HepG2 (cell line): ENCODE results near the gene MYOZ1. TPM values are rescaled to one million over a fixed set of nuclear protein-coding genes. Genes with fewer than 3 reads are reported as not detected.

ENCODE experiments used
- polyA plus RNA-seq, 8 experiments: library from polyadenylated mRNA; depleted of rRNA in 3 of 8; stranded (reverse) in 7 of 8; unstranded in 1 of 8; fragments of >200 nt; fragmentation: Illumina TruSeq in 4 of 8; extraction: Trizol in 4 of 8; gene quantifications; 2 replicates each; pipeline versions ENCODE4 v1.2.1 to v1.2.3, GENCODE V29; 2011 to 2016; ENCODE audit warnings: low read depth in 4 of 8, missing spikeins in 1 of 8, mixed read lengths in 1 of 8; ENCODE audit not compliant: insufficient read depth in 1 of 8
- total RNA-seq, 5 experiments: library from RNA; depleted of rRNA; stranded (reverse); fragments of >200 nt; fragmentation: Illumina TruSeq; extraction: Trizol; gene quantifications; 2 replicates each; pipeline ENCODE4 v1.2.3, GENCODE V29; 2016; ENCODE audit warnings: low read depth in 1 of 5

Gene MYOZ1
- total and polyA plus RNA-seq, 2 of the 13 experiments (the other 11 are each of a cell fraction or from before 2014, with no cell fraction given): not detected

Other genes with a start within 250 kb of the MYOZ1 start
- 89.0 and 139 TPM in 2 replicates for gene ANXA7, start 227.4 kb downstream of the MYOZ1 start, total RNA-seq (2016; rRNA removed; fragmentation: Illumina TruSeq; extraction: Trizol)
- gene ANXA7, start 227.4 kb downstream of the MYOZ1 start, polyA plus RNA-seq (2011; rRNA removed): 54.8 and 59.4 TPM in 2 replicates
- gene MSS51, start 207.9 kb downstream of the MYOZ1 start, total RNA-seq (2016; rRNA removed; fragmentation: Illumina TruSeq; extraction: Trizol): 0.18 and 0.91 TPM in 2 replicates
- gene MSS51, start 207.9 kb downstream of the MYOZ1 start, polyA plus RNA-seq (2011; rRNA removed): 2.3 and 2.4 TPM in 2 replicates
- 8.7 and 18.5 TPM in 2 replicates for gene PPP3CB, start 145.4 kb downstream of the MYOZ1 start, total RNA-seq (2016; rRNA removed; fragmentation: Illumina TruSeq; extraction: Trizol)
- gene PPP3CB, start 145.4 kb downstream of the MYOZ1 start, polyA plus RNA-seq (2011; rRNA removed): 9.5 and 11.4 TPM in 2 replicates
- gene USP54, start 50.1 kb downstream of the MYOZ1 start, total RNA-seq (2016; rRNA removed; fragmentation: Illumina TruSeq; extraction: Trizol): 18.1 and 20.2 TPM in 2 replicates
- 16.1 and 25.0 TPM in 2 replicates for gene USP54, start 50.1 kb downstream of the MYOZ1 start, polyA plus RNA-seq (2011; rRNA removed)
- gene SYNPO2L, start 14.6 kb upstream of the MYOZ1 start, total RNA-seq (2016; rRNA removed; fragmentation: Illumina TruSeq; extraction: Trizol): not detected in 2 replicates
- gene SYNPO2L, start 14.6 kb upstream of the MYOZ1 start, polyA plus RNA-seq (2011; rRNA removed): not detected in 2 replicates
- gene AGAP5, start 56.6 kb upstream of the MYOZ1 start, total RNA-seq (2016; rRNA removed; fragmentation: Illumina TruSeq; extraction: Trizol): 2.4 and 5.3 TPM in 2 replicates
- gene AGAP5, start 56.6 kb upstream of the MYOZ1 start, polyA plus RNA-seq (2011; rRNA removed): 7.9 and 8.7 TPM in 2 replicates
- 63.1 and 66.5 TPM in 2 replicates for gene SEC24C, start 102.9 kb upstream of the MYOZ1 start, total RNA-seq (2016; rRNA removed; fragmentation: Illumina TruSeq; extraction: Trizol)
- 66.4 and 74.3 TPM in 2 replicates for gene SEC24C, start 102.9 kb upstream of the MYOZ1 start, polyA plus RNA-seq (2011; rRNA removed)
- 71.2 and 91.7 TPM in 2 replicates for gene CHCHD1, start 140.6 kb upstream of the MYOZ1 start, total RNA-seq (2016; rRNA removed; fragmentation: Illumina TruSeq; extraction: Trizol)
- 30.6 and 36.9 TPM in 2 replicates for gene CHCHD1, start 140.6 kb upstream of the MYOZ1 start, polyA plus RNA-seq (2011; rRNA removed)
- 21.0 and 39.9 TPM in 2 replicates for gene ZSWIM8, start 144.1 kb upstream of the MYOZ1 start, total RNA-seq (2016; rRNA removed; fragmentation: Illumina TruSeq; extraction: Trizol)
- 98.2 and 142 TPM in 2 replicates for gene ZSWIM8, start 144.1 kb upstream of the MYOZ1 start, polyA plus RNA-seq (2011; rRNA removed)
- 5.6 and 10.7 TPM in 2 replicates for gene NDST2, start 170.1 kb upstream of the MYOZ1 start, total RNA-seq (2016; rRNA removed; fragmentation: Illumina TruSeq; extraction: Trizol)
- 25.5 and 30.1 TPM in 2 replicates for gene NDST2, start 170.1 kb upstream of the MYOZ1 start, polyA plus RNA-seq (2011; rRNA removed)
- 13.0 and 15.9 TPM in 2 replicates for gene CAMK2G, start 233.1 kb upstream of the MYOZ1 start, total RNA-seq (2016; rRNA removed; fragmentation: Illumina TruSeq; extraction: Trizol)
- 18.8 and 19.3 TPM in 2 replicates for gene CAMK2G, start 233.1 kb upstream of the MYOZ1 start, polyA plus RNA-seq (2011; rRNA removed)